Activated naive CD8-positive, alpha-beta T cell treated with anti-CD3 and anti-CD28 coated beads, Interleukin-2, amount 50 U/mL, for 24 hours (primary cell): ENCODE results near the gene CHRNA4.
A peak's percentile ranks its signal among the peaks of the same experiment; 100 is the strongest.
"Not testable (repeated sequence)": the region's sequence is repeated elsewhere in the genome, so short reads cannot be mapped to it uniquely, and the experiment has no call there.

ENCODE experiments used
- ATAC-seq: fragments of 150-1000 bp; cut with Tn5 transposase; one replicate; pipeline ENCODE4 v1.10.0; 2021
- DNase-seq: peaks from one replicate; pipeline ENCODE4 v3.0.0; 2021
- H3K27ac Mint-ChIP-seq: one replicate; pipeline ENCODE4 v1.8.0; 2021; ENCODE audit warnings: mild to moderate bottlenecking, mixed read lengths
- H3K27me3 Mint-ChIP-seq: one replicate; pipeline ENCODE4 v1.8.0; 2021; ENCODE audit warnings: mixed read lengths
- H3K36me3 Mint-ChIP-seq: one replicate; pipeline ENCODE4 v1.8.0; 2021; ENCODE audit warnings: low read depth, mixed read lengths
- H3K4me1 Mint-ChIP-seq: one replicate; pipeline ENCODE4 v1.8.0; 2021; ENCODE audit warnings: mixed read lengths
- H3K4me3 Mint-ChIP-seq: one replicate; pipeline ENCODE4 v1.8.0; 2021; ENCODE audit warnings: mild to moderate bottlenecking, moderate library complexity, mixed read lengths
- H3K9me3 Mint-ChIP-seq: one replicate; pipeline ENCODE4 v1.8.0; 2021; ENCODE audit warnings: mixed read lengths

CHRNA4 gene

GRCh38 chr20:63387917-63388316 is 26.8 kb upstream of the CHRNA4 start:
- no peak for DNase-seq
- peaks cover 23% of the 10 kb centered on the region for H3K9me3 Mint-ChIP-seq
- H3K27me3 Mint-ChIP-seq: peaks cover 15% of the 10 kb centered on the region
- no peak overlapping the region for H3K4me3 Mint-ChIP-seq
- peaks cover 3% of the 10 kb centered on the region for H3K36me3 Mint-ChIP-seq
- no peaks in the 10 kb centered on the region for H3K4me1 Mint-ChIP-seq
- peak overlapping the region; percentile 52 for H3K27ac Mint-ChIP-seq
- ATAC-seq: no peak

- H3K9me3 Mint-ChIP-seq: peaks cover 23% of the 10 kb centered on the region
- no peak for DNase-seq
- no peak for ATAC-seq
- no peak overlapping the region for H3K27ac Mint-ChIP-seq
- peaks cover 15% of the 10 kb centered on the region for H3K27me3 Mint-ChIP-seq
- H3K36me3 Mint-ChIP-seq: peaks cover 3% of the 10 kb centered on the region
- no peak overlapping the region for H3K4me3 Mint-ChIP-seq
- H3K4me1 Mint-ChIP-seq: no peaks in the 10 kb centered on the region
Observed at GRCh38 chr20:63387393-63387792, 26.2 kb upstream of the CHRNA4 start.

DNA sequence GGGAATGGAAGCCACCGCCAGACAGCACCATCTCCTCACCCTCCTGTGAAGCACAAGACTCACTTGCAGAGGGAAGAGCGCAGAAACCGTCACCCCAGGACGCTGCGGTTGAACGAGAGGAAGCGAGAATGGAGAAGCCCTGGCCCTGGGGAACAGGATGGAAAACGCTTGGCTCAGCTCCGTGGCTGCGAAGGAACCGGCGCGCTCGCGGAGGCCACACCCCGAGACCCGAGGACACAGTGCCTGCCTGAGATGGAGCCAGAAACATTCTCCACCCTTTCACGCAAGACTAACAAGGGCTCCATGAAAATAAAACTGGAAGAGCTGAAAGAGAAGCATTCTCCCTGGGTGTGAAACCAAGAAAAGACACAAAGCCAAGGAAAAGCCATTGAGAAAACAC is 25.3 kb upstream of the CHRNA4 start:
- Mint-ChIP-seq H3K36me3 (peaks cover 3% of the 10 kb centered on the region), H3K27ac (no peak overlapping the region), H3K4me3 (no peak overlapping the region), H3K4me1 (no peaks in the 10 kb centered on the region), H3K27me3 (peaks cover 15% of the 10 kb centered on the region), H3K9me3 (peaks cover 23% of the 10 kb centered on the region)
- DNase-seq: no peak
- no peak for ATAC-seq

DNA sequence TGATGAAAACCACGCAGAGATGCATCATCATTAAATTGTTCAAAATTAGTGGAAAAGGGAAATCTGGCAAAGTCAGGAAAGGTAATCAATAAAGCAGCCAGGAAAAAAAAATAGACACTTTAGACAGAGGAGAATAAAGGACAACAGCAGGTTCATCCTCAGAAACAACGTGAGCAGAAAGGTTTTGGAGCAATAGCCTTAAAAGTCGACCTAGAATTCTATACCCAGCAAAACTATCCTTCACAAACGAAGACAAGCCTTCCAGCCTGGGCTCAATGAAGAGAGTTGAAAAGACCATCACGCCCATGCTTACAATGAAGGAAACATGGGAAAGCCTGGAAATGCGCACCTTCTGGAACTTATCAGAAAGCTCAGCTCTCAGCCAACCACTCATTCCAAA is 24.7 kb upstream of the CHRNA4 start:
- H3K4me3 Mint-ChIP-seq: no peak overlapping the region

DNA sequence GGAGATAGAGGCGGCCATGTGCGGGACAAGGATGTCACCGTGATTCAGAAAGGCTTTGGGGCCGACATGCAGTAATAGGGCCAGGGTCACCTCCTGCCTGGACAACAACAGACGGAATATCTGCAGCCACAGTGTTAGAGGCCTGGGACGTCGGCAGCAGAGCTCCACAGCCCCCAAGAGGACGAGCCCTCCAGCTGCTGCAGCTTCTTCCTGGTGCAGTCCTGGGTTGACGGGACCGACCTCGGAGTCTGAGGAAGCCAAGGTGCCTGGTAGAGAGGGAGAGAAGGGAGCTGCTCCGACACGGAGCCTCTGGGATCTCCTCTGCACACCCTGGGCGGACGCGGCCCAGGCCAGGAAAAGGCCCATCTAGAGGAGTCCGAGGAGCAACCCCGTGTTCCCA is 23.2 kb upstream of the CHRNA4 start:
- Mint-ChIP-seq H3K27me3 (peaks cover 16% of the 10 kb centered on the region), H3K36me3 (peaks cover 3% of the 10 kb centered on the region), H3K4me1 (no peaks in the 10 kb centered on the region), H3K27ac (no peak overlapping the region), H3K9me3 (peaks cover 23% of the 10 kb centered on the region), H3K4me3 (no peak overlapping the region)
- DNase-seq (no peak), ATAC-seq (no peak)

More for the DNA sequence above, 24.7 kb upstream of the CHRNA4 start:
- no peak overlapping the region for H3K27ac Mint-ChIP-seq
- peaks cover 15% of the 10 kb centered on the region for H3K27me3 Mint-ChIP-seq
- H3K9me3 Mint-ChIP-seq: peaks cover 23% of the 10 kb centered on the region
- ATAC-seq (no peak), DNase-seq (no peak)
- peaks cover 3% of the 10 kb centered on the region for H3K36me3 Mint-ChIP-seq
- no peaks in the 10 kb centered on the region for H3K4me1 Mint-ChIP-seq

DNA sequence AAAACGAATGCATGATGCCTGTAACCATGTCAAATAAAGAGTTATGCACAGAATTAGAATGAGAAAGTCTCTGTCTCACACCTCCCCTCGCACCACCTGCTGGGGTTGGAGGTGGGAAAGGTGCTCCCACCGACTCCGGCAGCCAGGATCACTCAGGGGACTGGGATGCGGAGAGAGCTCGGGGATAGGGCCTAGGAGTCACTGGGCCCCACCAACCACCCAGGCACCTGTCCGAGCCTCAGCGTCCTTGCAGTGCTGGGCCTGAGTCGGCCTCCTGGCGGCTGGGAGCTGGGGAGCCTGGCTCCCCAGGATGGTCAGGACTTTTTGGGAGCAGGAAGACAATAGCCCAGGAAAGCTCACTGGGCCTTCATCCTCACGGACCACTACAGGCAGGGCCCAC is 22.4 kb upstream of the CHRNA4 start:
- Mint-ChIP-seq H3K36me3 (peaks cover 3% of the 10 kb centered on the region), H3K4me3 (no peak overlapping the region), H3K9me3 (peaks cover 23% of the 10 kb centered on the region), H3K27ac (no peak overlapping the region), H3K27me3 (peaks cover 14% of the 10 kb centered on the region), H3K4me1 (no peaks in the 10 kb centered on the region)
- no peak for ATAC-seq
- DNase-seq: no peak

DNA sequence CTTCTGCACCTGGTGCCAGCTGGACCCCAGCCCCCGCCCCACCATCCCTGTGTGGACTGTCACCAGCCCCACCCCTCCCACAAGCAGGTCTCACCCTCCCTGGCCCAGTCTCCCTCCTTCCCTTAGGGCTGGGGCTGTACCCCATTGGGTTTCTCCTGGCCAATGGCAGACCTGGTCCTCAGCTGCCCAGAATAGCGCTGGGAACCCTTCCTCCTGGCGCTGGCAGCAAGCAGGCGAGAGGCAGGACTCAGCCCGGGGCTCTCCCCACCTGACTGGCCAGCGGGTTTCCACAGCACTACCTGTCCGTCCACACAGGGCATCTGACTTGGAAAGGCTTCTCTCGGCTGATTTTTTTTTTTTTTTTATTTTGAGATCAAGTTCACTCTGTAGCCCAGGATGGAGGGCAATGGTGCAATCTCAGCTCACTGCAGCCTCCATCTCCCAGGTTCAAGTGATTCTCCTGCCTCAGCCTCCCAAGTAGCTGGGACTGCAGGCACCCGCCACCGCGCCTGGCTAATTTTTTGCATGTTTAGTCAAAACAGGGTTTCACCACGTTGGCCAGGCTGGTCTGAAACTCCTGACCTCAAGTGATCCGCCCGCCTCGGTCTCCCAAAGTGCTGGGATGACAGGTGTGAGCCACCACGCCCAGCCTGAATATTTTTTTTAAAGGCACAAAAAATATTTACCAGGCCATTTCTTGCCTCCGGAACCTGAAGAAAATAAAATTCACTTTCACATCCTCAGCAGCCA is 21.6 kb upstream of the CHRNA4 start:
- Mint-ChIP-seq H3K9me3 (peaks cover 19% of the 10 kb centered on the region), H3K36me3 (peaks cover 3% of the 10 kb centered on the region), H3K4me1 (no peaks in the 10 kb centered on the region), H3K27me3 (peaks cover 10% of the 10 kb centered on the region), H3K4me3 (no peak overlapping the region), H3K27ac (no peak overlapping the region)
- ATAC-seq (no peak), DNase-seq (no peak)

GRCh38 chr20:63381781-63382431 is 20.8 kb upstream of the CHRNA4 start:
- DNase-seq (peak; percentile 48), ATAC-seq (no peak)
- Mint-ChIP-seq H3K27me3 (peaks cover 15% of the 10 kb centered on the region), H3K36me3 (peaks cover 3% of the 10 kb centered on the region), H3K4me3 (no peak overlapping the region), H3K27ac (no peak overlapping the region), H3K9me3 (peaks cover 11% of the 10 kb centered on the region), H3K4me1 (peaks cover 2% of the 10 kb centered on the region)

GRCh38 chr20:63380346-63380870 is 19.3 kb upstream of the CHRNA4 start:
- peaks cover 2% of the 10 kb centered on the region for H3K4me1 Mint-ChIP-seq
- H3K27ac Mint-ChIP-seq: no peak overlapping the region
- peaks cover 4% of the 10 kb centered on the region for H3K9me3 Mint-ChIP-seq
- no peaks in the 10 kb centered on the region for H3K36me3 Mint-ChIP-seq
- no peak overlapping the region for H3K4me3 Mint-ChIP-seq
- H3K27me3 Mint-ChIP-seq: peaks cover 19% of the 10 kb centered on the region
- ATAC-seq (no peak), DNase-seq (no peak)

DNA sequence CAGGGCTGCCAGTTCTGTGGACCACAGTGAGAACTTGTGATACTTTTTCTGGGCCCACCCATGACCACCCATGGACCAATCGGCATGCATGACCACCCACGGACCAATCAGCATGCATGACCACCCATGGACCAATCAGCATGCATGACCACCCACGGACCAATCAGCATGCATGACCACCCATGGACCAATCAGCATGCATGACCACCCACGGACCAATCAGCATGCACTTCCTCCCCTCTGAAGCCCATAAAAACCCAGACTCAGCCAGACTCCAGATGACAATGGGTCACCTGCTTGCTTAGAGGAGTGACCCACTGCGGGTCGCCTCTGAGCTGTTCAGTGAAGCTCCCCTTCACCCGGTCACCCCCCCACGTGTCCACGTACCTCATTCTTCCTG is 18.7 kb upstream of the CHRNA4 start:
- H3K27ac Mint-ChIP-seq, H3K9me3 Mint-ChIP-seq, H3K4me1 Mint-ChIP-seq, H3K36me3 Mint-ChIP-seq, ATAC-seq, DNase-seq, H3K4me3 Mint-ChIP-seq: not testable (repeated sequence)
- peaks cover 17% of the 10 kb centered on the region for H3K27me3 Mint-ChIP-seq

DNA sequence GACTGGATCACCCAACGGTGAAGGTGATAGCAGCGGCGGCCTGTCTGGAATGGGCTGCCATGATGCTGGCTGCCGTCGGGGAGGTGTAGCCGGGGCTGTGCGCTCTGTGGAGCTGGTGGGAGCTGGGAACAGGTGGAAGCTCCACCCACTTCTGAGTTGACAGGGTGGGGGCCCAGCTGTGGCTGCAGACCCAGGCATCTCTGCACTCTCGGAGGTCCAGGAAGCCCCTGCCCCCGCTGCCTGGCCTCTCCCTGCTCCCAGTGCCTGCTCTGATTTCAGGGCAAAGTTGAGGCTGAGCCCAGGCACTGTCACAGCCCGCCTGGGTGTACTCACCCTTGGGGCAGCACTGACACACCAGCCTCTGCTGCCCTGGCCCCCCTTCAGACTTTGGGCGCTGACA is 18.1 kb upstream of the CHRNA4 start:
- ATAC-seq (no peak), DNase-seq (no peak)
- Mint-ChIP-seq H3K4me1 (peaks cover 2% of the 10 kb centered on the region), H3K27me3 (peaks cover 17% of the 10 kb centered on the region), H3K9me3 (no peaks in the 10 kb centered on the region), H3K27ac (no peak overlapping the region), H3K4me3 (no peak overlapping the region), H3K36me3 (no peaks in the 10 kb centered on the region)

- Mint-ChIP-seq H3K4me1 (peaks cover 2% of the 10 kb centered on the region), H3K9me3 (no peaks in the 10 kb centered on the region), H3K36me3 (no peaks in the 10 kb centered on the region), H3K27me3 (peaks cover 19% of the 10 kb centered on the region), H3K27ac (no peak overlapping the region), H3K4me3 (no peak overlapping the region)
- no peak for ATAC-seq
- DNase-seq: no peak
Observed at GRCh38 chr20:63378626-63379025, 17.5 kb upstream of the CHRNA4 start.

GRCh38 chr20:63377951-63378381 is 16.8 kb upstream of the CHRNA4 start:
- H3K4me3 Mint-ChIP-seq: no peak overlapping the region

DNA sequence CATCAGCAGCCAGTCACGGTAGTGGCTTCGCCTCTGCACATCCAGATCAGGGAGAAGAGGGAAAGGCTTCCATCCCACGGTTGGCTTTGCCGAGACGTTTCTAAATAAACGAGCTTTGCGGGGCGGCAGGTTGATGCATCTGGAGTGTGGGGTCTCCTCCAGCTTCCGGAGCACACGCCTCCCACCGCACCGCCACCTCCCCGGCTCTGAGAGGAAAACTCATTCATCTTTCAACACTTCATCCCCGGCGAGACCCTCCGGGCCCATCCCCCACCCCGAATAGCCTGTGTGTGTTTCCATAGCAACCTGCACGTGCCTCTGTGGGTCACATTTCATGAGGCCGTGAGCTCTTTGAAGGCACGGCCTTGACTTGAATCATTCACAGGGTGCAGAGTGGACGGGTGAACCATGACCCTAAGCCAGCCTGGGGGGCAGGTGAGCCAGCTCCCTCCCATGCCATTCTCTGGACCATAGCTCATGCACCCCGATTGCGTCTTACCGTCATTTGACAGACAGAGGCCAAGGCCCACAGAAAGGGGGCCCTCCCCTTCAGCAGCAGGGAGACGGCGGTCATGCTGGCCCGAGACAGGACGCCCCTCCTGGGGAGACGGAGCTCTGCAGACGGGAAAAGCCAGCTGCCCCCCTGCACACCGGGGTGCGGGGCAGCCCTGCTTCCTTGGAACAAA is 16.2 kb upstream of the CHRNA4 start:
- Mint-ChIP-seq H3K4me3 (no peak overlapping the region), H3K27ac (no peak overlapping the region), H3K9me3 (no peaks in the 10 kb centered on the region), H3K36me3 (no peaks in the 10 kb centered on the region), H3K4me1 (peaks cover 2% of the 10 kb centered on the region), H3K27me3 (peaks cover 14% of the 10 kb centered on the region)
- DNase-seq (no peak), ATAC-seq (no peak)

More at GRCh38 chr20:63377951-63378381, 16.8 kb upstream of the CHRNA4 start:
- no peak for DNase-seq
- Mint-ChIP-seq H3K36me3 (no peaks in the 10 kb centered on the region), H3K4me1 (peaks cover 2% of the 10 kb centered on the region), H3K9me3 (no peaks in the 10 kb centered on the region), H3K27ac (no peak overlapping the region), H3K27me3 (peaks cover 14% of the 10 kb centered on the region)
- no peak for ATAC-seq
